H1 (cell line): ENCODE data around the gene SLCO4A1. TPM values are rescaled to one million over a fixed set of nuclear protein-coding genes. Genes with fewer than 3 reads are reported as not detected.

Source experiments
- BRCA1 ChIP-seq: IDR thresholded peaks from 2 replicates; pipeline ENCODE4 v1.6.1; 2012; ENCODE audit warnings: low read depth, low read length, improper control_type of control experiment
- CEBPB ChIP-seq: IDR thresholded peaks from 2 replicates; pipeline ENCODE4 v1.6.1; 2012; ENCODE audit warnings: low read depth, low read length
- E2F6 ChIP-seq: IDR thresholded peaks from 2 replicates; pipeline ENCODE4 v1.6.1; 2012; ENCODE audit warnings: inconsistent platforms
- SUZ12 ChIP-seq: fragments of 200-600 bp; sonication (generic); IDR thresholded peaks from 2 replicates; pipeline ENCODE4 v1.6.1; 2012; ENCODE audit warnings: mild to moderate bottlenecking, inconsistent platforms, low read length, moderate library complexity, mixed read lengths
- TAF7 ChIP-seq: optimal IDR thresholded peaks from 2 replicates; pipeline ENCODE3; 2011; ENCODE audit warnings: low read depth, mild to moderate bottlenecking, inconsistent platforms, low read length, moderate library complexity, borderline replicate concordance
- polyA plus RNA-seq, 7 experiments: library from polyadenylated mRNA; depleted of rRNA in 3 of 7; stranded (reverse) in 5 of 7; unstranded in 2 of 7; fragments of >200 nt in 5 of 7; fragments of 200-250 nt in 2 of 7; gene quantifications; 1 replicate in 5 of 7; 2 replicates in 1 of 7; 4 replicates in 1 of 7; pipeline versions ENCODE4 v1.2.1 to v1.2.3, GENCODE V29; 2011 to 2013; ENCODE audit warnings: missing spikeins in 2 of 7, mixed read lengths in 2 of 7
- total RNA-seq: library from RNA; stranded (reverse); fragmentation: NEBNext Ultra II Directional; extraction: Animal tissue kit (Norgen Biotek cat#: 25700); gene quantifications from 2 replicates; pipeline ENCODE4 v1.2.1, GENCODE V29; 2021

The SLCO4A1 gene
- total and polyA plus RNA-seq, 2 of the 8 experiments (the other 6 are each of a cell fraction or from before 2014, with no cell fraction given): 10.5 to 18.5 TPM

DNA sequence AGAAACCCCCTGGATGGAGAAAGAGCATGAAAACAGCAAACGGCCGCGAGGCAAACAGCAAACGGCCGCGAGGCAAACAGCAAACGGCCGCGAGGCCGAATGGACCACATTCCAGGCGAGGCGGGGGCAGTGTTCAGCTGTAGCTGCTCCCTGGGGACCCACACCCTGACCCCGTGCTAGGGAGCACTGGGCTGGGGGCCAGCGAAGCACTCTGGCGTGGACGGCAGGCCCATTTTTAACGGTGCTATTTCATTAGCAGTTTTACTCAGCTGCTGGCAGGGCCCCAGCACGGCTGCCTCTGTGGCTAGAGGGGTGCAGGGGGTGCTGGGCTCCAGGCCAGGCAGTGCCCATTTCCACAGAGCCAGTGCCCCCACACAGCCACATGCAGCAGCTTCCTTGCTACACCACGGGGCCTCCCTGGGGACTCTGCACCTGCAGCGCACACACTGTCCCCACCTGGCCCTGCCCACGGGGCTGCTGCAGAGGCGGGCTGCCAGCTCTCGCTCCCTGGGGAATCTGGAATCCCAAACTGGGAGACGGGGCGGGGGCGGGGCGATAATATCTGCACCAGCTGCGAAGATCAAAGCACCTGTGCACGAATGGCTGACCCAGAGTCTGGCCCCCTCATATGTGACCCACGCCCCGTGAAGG is 35.6 kb upstream of the SLCO4A1 start (continued):
- TF ChIP-seq CEBPB (no peak), SUZ12 (no peak), TAF7 (no peak), BRCA1 (no peak), E2F6 (peak; percentile 81)
